B cell (primary cell): ENCODE measurements around the gene MID2. TPM values are rescaled to one million over a fixed set of nuclear protein-coding genes. Genes with fewer than 3 reads are reported as not detected.

ENCODE experiments used
- ATAC-seq: fragments of 200-7000 bp; cut with Tn5 transposase; one replicate; pipeline ENCODE4 v1.10.0; 2021; ENCODE audit warnings: low read depth, mild to moderate bottlenecking, moderate number of reproducible peaks, moderate library complexity
- CTCF ChIA-PET: fragments of 350-600 bp; sonication (Branson Sonifier 250); formaldehyde crosslinking; loops from one replicate; lab custom pipeline; 2021; ENCODE audit warnings: antibody characterized with exemption, inconsistent platforms; lab: Charles Lee
- POLR2A ChIA-PET: fragments of 350-600 bp; sonication (Branson Sonifier 250); formaldehyde crosslinking; loops from one replicate; lab custom pipeline; 2021; ENCODE audit warnings: antibody characterized with exemption; lab: Charles Lee
- DNase-seq: peaks from one replicate; pipeline ENCODE4 v3.0.0; 2013
- H2AFZ ChIP-seq: 2 replicates; pipeline ENCODE4 v1.6.1; 2012; ENCODE audit warnings: mild to moderate bottlenecking, low read depth, low read length; ENCODE audit not compliant: insufficient read depth, poor library complexity, severe bottlenecking
- H3K27ac ChIP-seq, 2 donors: 1 replicate in 1 of 2; 2 replicates in 1 of 2; pipeline ENCODE4 v1.5.1; 2012 to 2013; ENCODE audit warnings: low read length in 2 of 2, mild to moderate bottlenecking in 2 of 2, moderate library complexity in 1 of 2
- H3K27me3 ChIP-seq, 4 experiments: fragments of 200-600 bp in 1 of 4; sonication (generic) in 1 of 4; replicated peaks in 1 of 4; 1 replicate in 2 of 4; 2 replicates in 2 of 4; pipeline versions ENCODE4 v1.6.1 to v1.7.0; 2013 to 2016; ENCODE audit warnings: low read length in 3 of 4, mild to moderate bottlenecking in 2 of 4, mixed read lengths in 1 of 4, moderate library complexity in 1 of 4; ENCODE audit not compliant: insufficient read depth in 4 of 4, control insufficient read depth in 3 of 4; ENCODE audit errors: control extremely low read depth in 1 of 4
- H3K36me3 ChIP-seq, 2 experiments: replicated peaks in 1 of 2; 1 replicate in 1 of 2; 2 replicates in 1 of 2; pipeline versions ENCODE4 v1.6.1 to v1.7.1; 2013; ENCODE audit warnings: low read length in 1 of 2; ENCODE audit not compliant: insufficient read depth in 2 of 2, control insufficient read depth in 1 of 2; ENCODE audit errors: control extremely low read depth in 1 of 2, extremely low read depth in 1 of 2
- H3K4me1 ChIP-seq, 2 donors: fragments of 200-600 bp in 1 of 2; sonication (generic) in 1 of 2; 1 replicate in 1 of 2; 2 replicates in 1 of 2; pipeline versions ENCODE4 v1.5.1 to v1.6.1; 2013 to 2017; ENCODE audit warnings: low read length in 2 of 2; ENCODE audit not compliant: control insufficient read depth in 2 of 2, insufficient read depth in 2 of 2
- H3K4me2 ChIP-seq: replicated peaks from 2 replicates; pipeline ENCODE3; 2012; ENCODE audit warnings: mild to moderate bottlenecking, low read depth, low read length; ENCODE audit not compliant: poor library complexity, severe bottlenecking
- H3K4me3 ChIP-seq, 5 experiments: fragments of 200-600 bp in 1 of 5; sonication (generic) in 1 of 5; 1 replicate in 3 of 5; 2 replicates in 2 of 5; pipeline versions ENCODE4 v1.5.1 to v1.7.0; 2011 to 2016; ENCODE audit warnings: low read length in 4 of 5, mild to moderate bottlenecking in 4 of 5, low read depth in 2 of 5, control low read depth in 1 of 5, moderate library complexity in 1 of 5; ENCODE audit not compliant: insufficient read depth in 1 of 5; ENCODE audit errors: control extremely low read depth in 1 of 5, extremely low read depth in 1 of 5
- H3K79me2 ChIP-seq: fragments of 200-600 bp; sonication (generic); one replicate; pipeline ENCODE4 v1.6.0; 2016; ENCODE audit warnings: low read length; ENCODE audit not compliant: control insufficient read depth, insufficient read depth
- H3K9ac ChIP-seq: fragments of 200-600 bp; sonication (generic); 2 replicates; pipeline ENCODE4 v1.6.1; 2017; ENCODE audit warnings: mild to moderate bottlenecking, low read length, moderate library complexity
- H3K9me3 ChIP-seq, 3 donors: one replicate each; pipeline versions ENCODE4 v1.6.1 to v1.7.1; 2013; ENCODE audit warnings: low read length in 2 of 3; ENCODE audit not compliant: control insufficient read depth in 2 of 3, insufficient read depth in 1 of 3; ENCODE audit errors: control extremely low read depth in 1 of 3
- H4K20me1 ChIP-seq: 2 replicates; pipeline ENCODE4 v1.6.0; 2012; ENCODE audit warnings: mild to moderate bottlenecking, low read length; ENCODE audit not compliant: insufficient read depth, control insufficient read depth, poor library complexity, severe bottlenecking
- H3K27ac Mint-ChIP-seq: one replicate; pipeline ENCODE4 v1.8.0; 2021; ENCODE audit warnings: mixed read lengths
- H3K27me3 Mint-ChIP-seq: one replicate; pipeline ENCODE4 v1.8.0; 2021; ENCODE audit warnings: mixed read lengths
- H3K4me1 Mint-ChIP-seq: one replicate; pipeline ENCODE4 v1.8.0; 2021; ENCODE audit warnings: mixed read lengths
- H3K4me3 Mint-ChIP-seq: one replicate; pipeline ENCODE4 v1.8.0; 2021; ENCODE audit warnings: mixed read lengths
- H3K9me3 Mint-ChIP-seq: one replicate; pipeline ENCODE4 v1.8.0; 2022; ENCODE audit warnings: mixed read lengths; ENCODE audit not compliant: insufficient read depth
- CTCF ChIP-seq: fragments of 200-600 bp; IDR thresholded peaks from one replicate; pipeline ENCODE4 v1.8.0; 2022; ENCODE audit warnings: antibody characterized with exemption, mild to moderate bottlenecking
- EZH2 ChIP-seq: IDR thresholded peaks from 2 replicates; pipeline ENCODE4 v1.6.1; 2012; ENCODE audit warnings: borderline replicate concordance, low read depth, mild to moderate bottlenecking, moderate library complexity, low read length; ENCODE audit not compliant: insufficient read depth, poor library complexity, severe bottlenecking
- WGBS: methylation state at CpG from one replicate; pipeline ENCODE4 v1.1.5; 2013; ENCODE audit warnings: missing lambda C conversion rate; ENCODE audit not compliant: insufficient coverage; 5-methylcytosine and 5-hydroxymethylcytosine counted together
- intact Hi-C: fragments of 100-400 bp; cut with micrococcal nuclease; formaldehyde crosslinking; loops from one replicate; pipeline ENCODE4 v1.10.0; 2022
- polyA plus RNA-seq: library from polyadenylated mRNA; depleted of rRNA; stranded (reverse); fragments of >200 nt; gene quantifications from 2 replicates; pipeline ENCODE4 v1.2.3, GENCODE V29; 2012
- total RNA-seq, 2 donors: library from RNA; stranded (reverse); fragments of 120-200 nt in 1 of 2; gene quantifications; 1 replicate in 1 of 2; 2 replicates in 1 of 2; pipeline versions ENCODE4 v1.2.3 to v1.2.4, GENCODE V29; 2013 to 2022

MID2 gene
- total and polyA plus RNA-seq, 2 donors (not counting 1 experiment from before 2014, with no cell fraction given): 1.7 to 5.8 TPM

DNA sequence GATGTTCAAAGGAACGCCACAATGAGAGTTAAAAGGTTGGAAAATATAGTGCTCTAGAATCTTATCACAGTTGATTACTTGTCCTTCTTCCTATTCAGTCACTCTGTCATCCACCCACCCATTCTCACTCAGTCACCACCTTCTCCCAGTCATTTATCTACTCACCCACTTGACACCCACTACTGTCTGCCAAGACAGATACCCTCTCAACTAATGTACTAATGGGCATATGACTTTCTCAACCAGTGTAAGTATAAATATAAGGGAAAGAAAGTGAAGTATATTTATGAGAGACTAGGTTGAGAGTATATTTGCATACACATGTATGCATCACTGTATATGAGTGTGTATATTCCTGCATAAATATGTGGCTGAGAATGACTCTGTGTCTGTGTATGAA is 20.0 kb downstream of the MID2 start:
- peaks cover 0 to 3% (median 0%) of the 10 kb centered on the region in 4 experiments for H3K27me3 ChIP-seq
- no peak overlapping the region for H3K4me3 ChIP-seq
- no CpG with 5 or more reads among the region's 1 CpG for WGBS
- no peaks in the 10 kb centered on the region for H3K9me3 ChIP-seq
- no peak overlapping the region for H3K27ac ChIP-seq
- no peak overlapping the region for H3K9ac ChIP-seq
- no peaks in the 10 kb centered on the region for H4K20me1 ChIP-seq
- no peaks in the 10 kb centered on the region for H3K4me1 ChIP-seq
- POLR2A ChIA-PET: no interaction called here
- no peak overlapping the region for H2AFZ ChIP-seq
- intact Hi-C loops: no loop called here
- no peaks in the 10 kb centered on the region for H3K36me3 ChIP-seq
- no peak overlapping the region for H3K4me2 ChIP-seq
- TF ChIP-seq EZH2: no peak
- no peak for ATAC-seq
- no peaks in the 10 kb centered on the region for H3K4me1 Mint-ChIP-seq
- no peak overlapping the region for H3K4me3 Mint-ChIP-seq
- H3K27ac Mint-ChIP-seq: no peak overlapping the region
- DNase-seq: no peak
- CTCF ChIA-PET: no interaction called here
- H3K27me3 Mint-ChIP-seq: no peaks in the 10 kb centered on the region
- no peaks in the 10 kb centered on the region for H3K9me3 Mint-ChIP-seq
- H3K79me2 ChIP-seq: no peaks in the 10 kb centered on the region

- Histone ChIP-seq H3K27ac (no peak overlapping the region), H3K79me2 (no peaks in the 10 kb centered on the region), H3K9me3 (no peaks in the 10 kb centered on the region), H3K9ac (no peak overlapping the region), H3K4me1 (no peaks in the 10 kb centered on the region), H3K27me3 (peaks cover 0 to 3% (median 0%) of the 10 kb centered on the region in 4 experiments), H3K36me3 (no peaks in the 10 kb centered on the region), H4K20me1 (no peaks in the 10 kb centered on the region), H3K4me3 (no peak overlapping the region), H3K4me2 (no peak overlapping the region), H2AFZ (no peak overlapping the region)
- TF ChIP-seq CTCF: no peak
- TF ChIP-seq EZH2: no peak
- H3K4me1 Mint-ChIP-seq: peaks cover 2% of the 10 kb centered on the region
- H3K27ac Mint-ChIP-seq: no peak overlapping the region
- no CpG with 5 or more reads among the region's 2 CpGs for WGBS
- CTCF ChIA-PET: no interaction called here
- no peak for DNase-seq
- ATAC-seq: no peak
- H3K27me3 Mint-ChIP-seq: no peaks in the 10 kb centered on the region
- H3K4me3 Mint-ChIP-seq: no peak overlapping the region
- intact Hi-C loops: no loop called here
- POLR2A ChIA-PET: interaction anchor here (0.6 kb wide), 1 partner anchor 65 kb away, joined by 8 read pairs; no protein-coding TSS in a partner anchor
- H3K9me3 Mint-ChIP-seq: no peaks in the 10 kb centered on the region
These were observed 22.9 kb downstream of the MID2 start for GRCh38 chrX:107848591-107848990.
